D721Med (cell line): Measurements from ENCODE around the gene SELENOP.

ENCODE experiments used
- DNase-seq: peaks from one replicate; pipeline ENCODE4 v3.0.0; 2011; ENCODE audit warnings: low spot score; ENCODE audit not compliant: insufficient read length
- FAIRE-seq: peaks from 2 replicates; lab custom pipeline; 2011; peaks lifted over from hg19 to GRCh38; lab: Jason Lieb, UNC
- TF ChIP-seq, protein P1 (sequence below): IDR thresholded peaks from 2 replicates; pipeline ENCODE4 v1.5.1; 2012; ENCODE audit warnings: mild to moderate bottlenecking, control low read depth; ENCODE audit not compliant: insufficient read depth; ENCODE audit errors: missing control alignments

The SELENOP gene

DNA sequence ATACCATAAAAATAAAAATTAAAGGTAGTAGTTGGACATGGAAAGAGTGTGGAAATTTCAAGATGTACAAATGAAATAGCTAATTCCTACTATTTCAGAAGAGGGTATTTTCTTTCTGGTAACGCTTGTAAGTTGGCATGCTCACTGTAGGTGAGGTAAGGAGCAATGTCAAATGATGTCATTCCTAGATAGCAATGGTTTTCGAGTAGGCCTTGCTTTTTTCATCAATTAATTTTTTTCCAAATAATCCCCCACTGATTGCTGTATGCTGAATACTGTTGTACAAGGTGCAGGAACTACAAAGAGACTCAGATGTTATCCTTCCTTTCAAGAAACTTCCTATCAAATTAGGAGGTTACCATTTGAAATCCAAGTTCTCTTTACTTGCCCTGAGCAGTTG lies 928 bp upstream of the SELENOP start:
- FAIRE-seq, result no peak
- TF ChIP-seq, protein P1, sequence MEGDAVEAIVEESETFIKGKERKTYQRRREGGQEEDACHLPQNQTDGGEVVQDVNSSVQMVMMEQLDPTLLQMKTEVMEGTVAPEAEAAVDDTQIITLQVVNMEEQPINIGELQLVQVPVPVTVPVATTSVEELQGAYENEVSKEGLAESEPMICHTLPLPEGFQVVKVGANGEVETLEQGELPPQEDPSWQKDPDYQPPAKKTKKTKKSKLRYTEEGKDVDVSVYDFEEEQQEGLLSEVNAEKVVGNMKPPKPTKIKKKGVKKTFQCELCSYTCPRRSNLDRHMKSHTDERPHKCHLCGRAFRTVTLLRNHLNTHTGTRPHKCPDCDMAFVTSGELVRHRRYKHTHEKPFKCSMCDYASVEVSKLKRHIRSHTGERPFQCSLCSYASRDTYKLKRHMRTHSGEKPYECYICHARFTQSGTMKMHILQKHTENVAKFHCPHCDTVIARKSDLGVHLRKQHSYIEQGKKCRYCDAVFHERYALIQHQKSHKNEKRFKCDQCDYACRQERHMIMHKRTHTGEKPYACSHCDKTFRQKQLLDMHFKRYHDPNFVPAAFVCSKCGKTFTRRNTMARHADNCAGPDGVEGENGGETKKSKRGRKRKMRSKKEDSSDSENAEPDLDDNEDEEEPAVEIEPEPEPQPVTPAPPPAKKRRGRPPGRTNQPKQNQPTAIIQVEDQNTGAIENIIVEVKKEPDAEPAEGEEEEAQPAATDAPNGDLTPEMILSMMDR, result no peak
- no peak for DNase-seq

DNA sequence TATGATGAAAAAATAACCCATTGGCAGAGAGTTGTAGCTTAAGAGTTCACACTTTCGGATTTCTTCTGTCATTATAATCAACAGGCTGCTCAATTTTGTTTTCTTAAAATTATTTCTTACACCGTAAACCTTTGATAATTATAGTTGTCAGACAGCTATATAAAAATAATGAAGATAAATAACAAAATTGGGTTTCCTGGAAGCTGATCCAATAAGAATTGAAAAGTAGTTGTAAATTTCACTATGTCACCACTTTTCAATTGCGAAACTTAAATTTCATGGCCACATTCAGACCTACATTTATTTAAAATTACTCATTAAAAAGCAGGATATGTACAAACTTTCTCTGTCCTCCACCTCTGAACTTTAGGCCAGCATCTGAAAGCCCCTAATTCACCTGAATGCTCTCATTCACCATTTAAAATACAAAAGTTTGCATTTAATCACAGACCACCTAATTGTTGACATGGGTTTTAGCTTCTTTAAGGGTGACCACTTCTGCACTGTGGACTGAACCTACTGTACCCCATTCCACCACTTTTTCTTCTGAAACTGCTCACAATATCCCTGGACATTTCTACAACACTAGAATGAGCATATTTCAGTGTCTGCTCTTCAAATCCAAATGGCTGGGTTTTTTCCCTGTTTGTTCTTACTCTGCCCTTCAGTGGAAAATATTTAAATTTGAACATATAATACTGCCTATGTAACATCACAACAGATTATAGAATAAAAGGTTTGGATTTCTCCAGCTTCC lies 680 bp downstream of the SELENOP start:
- DNase-seq (no peak), FAIRE-seq (no peak)
- TF ChIP-seq, protein P1, result no peak

DNA sequence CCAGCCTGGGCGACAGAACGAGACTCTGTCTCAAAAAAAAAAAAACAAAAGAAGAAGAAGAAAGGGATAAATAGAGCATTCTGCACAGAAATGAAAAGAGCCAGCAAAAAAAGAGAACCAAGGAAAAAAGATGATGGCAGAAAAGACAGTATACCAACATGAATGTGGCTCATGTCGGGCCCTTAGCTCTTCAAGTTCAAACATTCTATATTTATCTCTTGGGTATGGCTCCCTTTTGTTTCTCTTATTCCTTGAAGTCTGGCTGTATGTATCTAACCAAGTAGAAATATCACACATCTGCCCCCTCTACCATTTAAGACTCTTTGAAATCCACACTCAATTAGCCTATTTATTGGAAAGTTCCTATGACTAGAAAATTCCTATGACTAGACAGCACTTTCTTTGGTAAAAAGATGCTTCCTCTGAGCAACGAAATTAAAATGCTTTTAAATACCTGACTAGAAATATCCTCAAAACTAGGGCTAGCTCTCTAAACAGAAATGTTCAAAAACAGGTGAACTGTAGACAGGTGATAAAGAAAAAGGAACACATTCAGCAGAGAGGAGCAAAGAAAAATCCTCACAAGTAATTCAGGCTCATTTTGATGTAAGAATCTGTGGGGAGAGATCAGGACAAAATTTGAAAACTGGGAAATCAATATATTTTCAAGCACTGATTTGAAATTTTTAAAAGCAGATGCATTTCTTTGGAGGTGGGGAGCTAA lies 2.6 kb downstream of the SELENOP start:
- TF ChIP-seq, protein P1, result no peak
- DNase-seq (no peak), FAIRE-seq (no peak)

DNA sequence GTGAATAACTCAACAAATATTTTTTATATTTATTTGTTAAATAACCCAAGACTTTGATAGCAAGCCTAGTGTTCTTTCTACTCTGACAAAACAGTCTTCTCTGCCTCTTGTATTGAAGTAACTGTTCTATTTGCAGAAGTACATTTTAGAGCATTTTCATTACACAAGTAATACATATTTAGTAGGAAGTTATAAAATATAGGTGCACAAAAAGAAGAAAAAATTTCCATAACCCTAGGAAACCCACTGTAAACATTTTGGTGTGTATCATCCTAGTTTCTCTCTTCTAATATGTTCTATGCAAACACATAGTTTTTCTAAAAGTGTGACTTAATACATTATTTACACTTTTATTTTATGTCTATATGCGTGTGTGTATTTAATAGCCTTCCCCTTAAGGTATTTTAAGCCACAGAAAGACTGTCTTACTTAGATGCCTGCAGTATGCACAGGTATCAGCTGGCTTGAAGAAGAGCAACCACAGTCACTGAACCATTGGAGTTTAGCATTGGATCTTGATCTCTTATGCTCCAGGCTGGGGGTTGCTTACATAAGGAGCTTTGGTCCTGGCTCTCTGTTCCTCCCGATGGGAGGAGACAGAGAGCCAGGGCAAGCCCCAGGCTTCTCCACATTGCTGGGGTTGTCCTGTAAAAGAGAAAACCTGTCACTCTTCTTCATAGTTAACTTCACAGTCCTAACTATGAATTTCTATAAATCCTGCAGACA lies 3.8 kb downstream of the SELENOP start:
- FAIRE-seq, result no peak
- no peak for DNase-seq
- TF ChIP-seq, protein P1, result no peak

DNA sequence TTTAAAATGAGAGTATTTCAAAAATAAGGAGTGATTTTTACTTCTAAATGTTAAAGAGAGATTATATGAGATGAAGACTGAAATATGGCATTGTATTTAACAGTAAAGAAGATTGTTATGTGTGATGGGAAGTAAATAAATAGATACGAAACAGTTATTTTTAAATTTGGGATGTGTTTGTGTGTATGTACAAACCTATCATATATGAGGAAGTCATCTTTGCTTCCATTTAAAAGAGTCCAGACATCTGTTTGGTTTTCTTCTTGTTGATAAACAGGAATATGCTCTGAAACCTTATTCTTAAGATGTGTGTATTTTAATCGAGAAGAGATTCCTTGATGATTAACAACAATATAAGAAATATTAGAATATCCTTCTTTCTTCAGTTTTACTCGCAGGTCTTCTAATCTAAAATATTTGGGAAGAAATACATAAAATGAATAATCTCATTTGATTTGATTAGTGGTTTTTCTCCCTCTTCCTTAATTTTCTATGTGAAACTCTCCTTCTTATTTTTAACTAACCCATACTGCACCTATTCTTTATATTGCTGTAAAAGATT lies 4.9 kb downstream of the SELENOP start:
- TF ChIP-seq, protein P1, result no peak
- FAIRE-seq (no peak), DNase-seq (no peak)

DNA sequence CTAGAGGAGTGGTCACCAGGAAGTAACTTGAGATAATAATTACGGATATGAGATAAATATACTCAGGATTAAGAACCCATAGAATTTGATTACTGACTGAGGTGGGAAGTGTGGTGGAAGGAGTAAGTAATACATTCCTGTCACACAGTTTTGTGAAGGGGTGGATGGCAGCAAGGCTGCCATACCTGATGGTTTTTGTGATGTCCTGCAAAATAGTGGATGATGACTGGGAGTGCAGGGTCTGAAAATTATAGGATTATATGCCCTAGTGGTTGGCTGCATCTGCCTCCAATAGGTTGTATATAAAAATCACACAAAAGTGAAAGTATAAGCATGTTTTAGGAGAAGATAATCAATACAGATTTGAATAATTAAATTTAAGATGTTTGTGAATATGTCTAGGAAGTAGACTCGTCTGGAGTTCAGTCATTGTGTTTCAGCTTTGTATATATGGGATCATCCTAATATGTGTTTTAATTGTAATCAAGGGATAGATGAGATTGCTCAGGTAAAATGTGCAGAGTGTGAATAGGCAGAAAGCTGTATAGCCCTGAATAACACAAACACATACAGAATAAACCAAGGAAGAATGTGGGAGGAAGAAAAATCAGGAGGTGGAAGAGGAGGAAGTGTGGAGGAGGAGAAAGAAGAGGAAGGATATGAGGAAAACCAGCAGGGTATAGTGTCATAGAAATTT lies 5.5 kb downstream of the SELENOP start:
- FAIRE-seq (no peak), DNase-seq (no peak)
- TF ChIP-seq, protein P1, result no peak
